NCI-H2196 (cell line): ENCODE data around the gene ATF2.
A peak's percentile ranks its signal among the peaks of the same experiment; 100 is the strongest.
"Not testable (repeated sequence)": the region's sequence is repeated elsewhere in the genome, so short reads cannot be mapped to it uniquely, and the experiment has no call there.

Source experiments
- DNase-seq: peaks from one replicate; lab custom pipeline; 2025; ENCODE audit not compliant: unreplicated experiment; lab: John Stamatoyannopoulos, UW

ATF2 gene

DNA sequence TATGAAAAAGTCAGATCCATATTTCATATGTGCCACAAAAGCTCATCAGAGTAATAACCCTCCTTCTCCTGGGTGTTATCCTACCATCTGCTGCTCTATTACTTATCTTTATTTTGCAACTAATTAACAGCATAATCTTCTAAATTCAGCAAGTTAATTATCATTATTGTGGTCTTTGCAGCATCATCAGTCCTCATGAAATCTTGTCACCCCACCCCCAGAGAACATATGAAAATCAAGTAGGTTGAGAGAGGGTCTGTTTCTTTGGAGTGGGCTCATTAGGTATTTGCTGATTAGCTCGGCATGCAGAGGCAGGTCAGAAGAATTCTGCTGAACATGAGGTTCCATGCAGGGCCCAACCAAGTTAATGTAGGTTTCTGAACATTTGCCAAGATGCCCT, 64.8 kb downstream of the ATF2 start:
- no peak for DNase-seq

DNA sequence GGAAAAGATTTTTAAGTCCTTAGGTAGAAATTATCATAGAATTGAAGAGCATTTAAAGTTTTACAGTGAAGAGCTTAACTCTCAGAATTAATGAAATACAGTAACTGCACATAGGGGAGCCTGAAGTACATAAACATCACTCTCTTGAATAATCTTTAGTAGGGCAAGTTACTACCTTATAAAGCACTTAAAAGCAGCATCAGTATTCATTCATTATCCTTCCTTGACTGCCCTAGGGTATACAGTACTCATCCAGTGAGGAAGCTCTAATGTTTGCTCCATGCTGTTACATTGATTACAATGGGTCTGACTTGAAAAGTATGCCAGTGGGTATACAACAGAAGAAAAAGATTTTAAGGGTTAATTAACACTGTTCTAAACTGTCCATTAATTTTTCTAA, 66.5 kb downstream of the ATF2 start:
- no peak for DNase-seq

DNA sequence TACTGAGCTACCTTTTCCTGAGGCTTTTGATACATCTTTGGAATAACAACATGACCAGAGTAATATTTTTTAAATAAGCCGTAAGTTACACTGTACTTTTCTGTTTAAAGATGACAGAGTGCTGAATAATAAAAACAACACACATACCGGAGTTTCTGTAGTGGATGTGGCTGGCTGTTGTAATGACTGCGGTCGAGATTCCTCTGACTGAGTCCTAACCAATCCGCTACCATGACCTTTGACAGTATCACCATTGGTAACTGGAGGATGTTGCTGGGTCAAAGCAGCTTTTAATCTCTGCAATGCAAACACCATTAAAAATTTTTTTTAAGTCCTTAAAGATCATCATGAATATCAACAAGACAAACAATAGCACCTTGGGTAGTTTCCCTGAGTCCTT, 70.7 kb downstream of the ATF2 start:
- no peak for DNase-seq

DNA sequence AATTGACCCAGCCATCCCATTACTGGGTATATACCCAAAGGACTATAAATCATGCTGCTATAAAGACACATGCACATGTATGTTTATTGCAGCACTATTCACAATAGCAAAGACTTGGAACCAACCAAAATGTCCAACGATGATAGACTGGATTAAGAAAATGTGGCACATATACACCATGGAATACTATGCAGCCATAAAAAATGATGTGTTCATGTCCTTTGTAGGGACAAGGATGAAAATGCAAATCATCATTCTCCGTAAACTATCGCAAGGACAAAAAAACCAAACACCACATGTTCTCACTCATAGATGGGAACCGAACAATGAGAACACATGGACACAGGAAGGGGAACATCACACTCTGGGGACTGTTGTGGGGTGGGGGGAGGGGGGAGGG, 83.9 kb downstream of the ATF2 start:
- DNase-seq, result not testable (repeated sequence)

DNA sequence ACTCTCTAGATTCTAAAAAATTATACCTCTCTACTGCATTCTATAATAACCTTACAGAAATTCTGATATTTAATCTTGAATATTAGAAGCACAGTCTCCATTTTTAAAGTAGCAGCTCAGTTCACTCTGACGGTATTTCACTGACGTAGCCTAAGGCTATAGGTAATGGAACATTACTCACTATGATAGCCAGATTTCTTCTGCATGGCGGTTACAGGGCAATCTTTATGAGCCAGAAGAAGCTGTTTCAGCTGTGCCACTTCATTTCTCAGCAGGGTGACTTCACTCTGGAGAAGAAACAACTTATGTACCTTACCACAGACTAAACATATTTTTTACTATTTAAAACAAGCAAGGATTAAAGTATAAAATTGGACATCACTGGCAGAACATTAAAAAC, 87.5 kb downstream of the ATF2 start:
- DNase-seq, result no peak

DNA sequence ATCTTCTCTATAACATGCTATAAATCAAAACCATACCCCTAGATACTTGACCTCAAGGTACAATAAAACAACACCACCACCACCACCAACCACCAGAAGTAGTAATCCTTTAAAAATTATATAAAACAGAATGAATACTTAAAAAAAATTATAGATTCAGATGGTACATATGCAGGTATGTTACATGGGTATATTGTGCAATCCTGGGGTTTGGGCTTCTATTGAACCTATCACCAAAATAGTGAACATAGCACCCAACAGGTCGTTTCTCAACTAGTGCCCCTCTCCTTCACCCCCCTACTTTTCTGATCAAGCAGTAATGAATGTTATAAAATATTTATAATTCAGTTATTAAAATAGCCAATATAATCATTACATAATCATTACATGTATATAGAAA, 91.7 kb downstream of the ATF2 start:
- DNase-seq, result no peak

DNA sequence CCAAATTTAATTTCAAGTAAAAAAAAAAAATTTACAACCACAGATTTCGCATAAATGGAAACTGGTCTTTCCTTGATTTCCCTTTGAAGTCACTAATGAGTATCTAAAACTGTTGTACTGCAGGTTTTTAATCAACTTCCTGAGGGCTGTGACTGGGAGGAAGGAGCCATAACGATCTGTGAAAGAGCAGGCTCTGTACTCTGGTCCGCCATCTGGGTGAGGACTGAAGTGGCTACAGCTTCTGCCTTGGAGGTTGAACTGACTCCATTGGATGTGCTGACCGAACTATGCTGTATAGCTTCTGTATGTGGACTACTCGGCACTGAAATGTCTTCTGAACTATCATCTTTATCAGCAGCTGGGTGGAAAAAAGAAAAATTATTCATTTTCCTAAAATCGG, 93.5 kb downstream of the ATF2 start:
- DNase-seq, result no peak

DNA sequence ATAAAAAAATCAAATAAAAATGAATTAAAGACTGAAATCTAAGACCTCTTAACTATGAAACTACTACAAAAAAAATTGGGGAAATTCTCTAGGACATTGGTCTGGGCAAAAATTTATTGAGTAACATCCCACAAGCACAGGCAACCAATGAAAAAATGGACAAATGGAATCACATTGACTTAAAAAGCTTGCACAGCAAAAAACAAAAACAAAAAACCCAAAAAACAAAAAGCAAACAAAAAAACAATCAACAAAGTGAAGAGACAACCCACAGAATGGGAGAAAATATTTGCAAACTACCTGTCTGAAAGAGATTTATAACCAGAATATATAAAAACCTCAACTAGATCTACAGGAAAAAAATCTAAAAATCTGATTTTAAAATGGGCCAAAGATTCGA, 99.5 kb downstream of the ATF2 start:
- DNase-seq, result no peak

DNA sequence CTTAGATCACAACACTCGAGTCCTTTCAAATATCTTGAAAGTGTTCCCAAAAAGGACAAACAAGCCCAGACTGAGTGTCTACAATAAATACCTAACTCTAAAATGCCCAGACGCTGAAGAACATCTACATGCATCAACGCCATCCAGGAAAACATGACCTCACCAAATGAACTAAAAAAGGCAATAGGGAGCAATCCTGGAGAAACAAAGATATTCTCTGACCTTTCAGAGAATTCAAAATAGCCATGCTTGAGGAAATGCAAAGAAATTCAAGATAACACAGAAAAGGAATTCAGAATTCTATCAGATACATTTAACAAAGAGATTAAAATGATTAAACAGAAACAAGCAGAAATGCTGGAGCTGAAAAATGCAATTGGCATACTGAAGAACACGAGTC, 101.6 kb downstream of the ATF2 start:
- DNase-seq, result no peak

DNA sequence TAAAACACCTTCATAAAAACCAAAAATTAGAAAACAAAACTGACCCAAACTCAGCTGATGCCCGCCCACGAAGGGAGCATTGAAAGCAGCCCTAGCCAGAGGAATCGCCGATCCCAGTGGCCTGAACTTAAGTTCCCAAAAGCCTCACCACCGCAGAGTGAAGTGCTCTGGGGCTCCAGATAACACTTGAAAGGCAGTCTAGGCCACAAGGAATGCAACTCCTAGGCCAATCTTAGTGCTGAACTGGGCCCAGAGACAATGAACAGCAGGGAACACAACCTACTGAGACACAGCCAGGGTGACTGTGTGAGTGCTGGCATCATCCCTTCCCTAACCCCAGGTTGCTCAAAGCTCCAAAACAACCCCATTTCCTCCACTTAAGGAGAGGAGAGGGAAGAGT, 103.2 kb downstream of the ATF2 start:
- no peak for DNase-seq

DNA sequence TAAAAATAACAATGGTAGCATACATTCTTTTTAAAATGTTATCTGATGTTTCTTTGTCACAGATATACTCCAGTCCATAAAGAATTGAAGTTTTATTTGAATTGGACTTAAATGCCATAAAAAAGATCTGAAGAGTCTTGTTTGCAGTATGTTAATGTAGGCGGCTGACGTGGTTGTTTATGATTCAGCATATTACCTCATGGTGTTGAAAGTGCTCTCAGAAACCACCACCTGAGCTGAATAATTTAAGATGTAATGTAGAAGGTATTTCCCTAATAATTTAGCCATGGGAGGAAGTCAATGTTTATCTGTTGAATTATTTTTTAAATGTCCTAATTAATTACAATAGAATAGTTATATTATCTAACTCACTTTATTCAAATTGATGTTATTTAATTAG, 104.3 kb downstream of the ATF2 start:
- DNase-seq, result no peak

DNA sequence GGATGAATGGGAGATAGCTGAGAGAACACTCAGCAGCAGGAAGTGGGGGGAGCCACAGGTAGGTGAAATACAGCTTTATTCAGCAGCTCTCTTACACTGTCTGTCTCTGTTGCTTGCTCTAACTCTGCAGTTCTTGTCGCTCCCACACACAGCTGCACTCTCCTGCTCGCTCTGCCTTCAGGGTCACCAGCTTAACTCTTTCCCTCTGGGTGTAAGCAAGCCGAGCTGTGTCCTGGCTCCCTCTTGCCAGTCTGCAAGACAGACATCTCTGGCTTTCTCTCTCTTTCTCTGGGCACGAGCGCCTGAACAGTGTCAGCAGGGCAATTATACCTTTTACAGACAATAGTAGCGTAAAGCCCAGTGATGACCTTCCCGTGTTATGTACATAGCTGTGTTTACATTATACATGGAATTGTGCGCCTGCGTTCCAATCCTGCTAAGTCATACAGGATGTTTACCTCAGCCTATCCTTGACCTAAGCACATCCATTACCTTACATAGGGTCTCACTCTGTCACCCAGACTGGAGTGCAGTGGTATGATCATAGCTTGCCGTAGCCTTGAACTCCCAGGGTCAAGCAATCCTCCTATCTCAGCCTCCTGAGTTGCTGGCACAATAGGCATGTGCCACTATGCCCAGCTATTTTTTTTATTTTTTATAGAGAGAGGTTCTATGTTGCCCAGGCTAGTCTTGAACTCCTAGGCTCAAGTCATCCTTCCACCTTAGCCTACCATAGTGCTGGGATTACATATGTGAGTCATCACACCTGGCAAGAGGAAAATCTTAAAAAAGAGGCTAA, 105.0 kb downstream of the ATF2 start:
- DNase-seq, result no peak

DNA sequence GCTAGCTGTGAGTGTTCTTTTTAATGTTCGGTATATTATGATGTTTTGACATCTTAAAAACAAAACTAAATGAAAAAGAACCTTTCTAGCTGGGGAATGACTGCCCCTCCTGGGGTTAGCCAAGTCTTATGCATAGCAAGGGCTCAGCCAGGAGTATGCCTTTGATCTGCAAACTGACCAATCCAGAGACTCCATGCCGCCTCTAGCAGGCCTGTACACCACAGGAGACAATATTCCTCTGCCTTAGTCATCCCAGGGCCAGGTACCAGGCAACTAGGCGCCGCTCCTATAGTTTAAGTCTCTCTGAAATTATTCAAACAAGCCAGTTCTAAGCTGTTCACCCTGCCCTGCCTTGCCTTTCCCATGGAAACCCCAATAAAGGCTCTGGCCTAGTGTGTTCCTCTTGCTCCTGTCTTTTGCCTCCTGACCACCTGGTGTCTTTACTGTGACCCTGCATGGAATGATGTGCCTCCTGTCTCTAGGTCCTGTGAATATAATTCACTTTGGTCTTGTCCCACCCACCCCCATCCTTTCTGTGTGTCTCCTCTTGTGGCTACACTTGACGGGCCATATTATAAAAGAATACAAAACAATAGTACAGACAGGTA, 110.8 kb downstream of the ATF2 start:
- DNase-seq, result no peak

DNA sequence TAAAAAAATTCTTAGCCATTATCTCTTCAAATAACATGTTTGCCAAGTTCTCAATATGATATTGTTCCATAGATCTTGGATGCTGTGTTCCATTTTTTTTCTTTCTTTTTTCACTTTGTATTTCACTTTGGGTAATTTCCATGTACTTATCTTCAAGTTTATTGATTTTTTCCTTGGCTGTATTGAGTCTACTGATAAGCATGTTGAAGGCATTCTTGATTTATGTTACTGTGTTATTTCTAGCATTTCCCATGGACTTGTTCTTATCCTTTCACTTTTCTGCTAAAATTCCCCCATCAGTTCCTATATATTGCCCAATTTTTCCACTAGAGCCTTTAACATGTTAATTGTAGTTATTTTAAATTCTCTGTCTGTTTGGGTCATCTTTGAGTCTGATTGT, 112.0 kb downstream of the ATF2 start:
- DNase-seq, result no peak

DNA sequence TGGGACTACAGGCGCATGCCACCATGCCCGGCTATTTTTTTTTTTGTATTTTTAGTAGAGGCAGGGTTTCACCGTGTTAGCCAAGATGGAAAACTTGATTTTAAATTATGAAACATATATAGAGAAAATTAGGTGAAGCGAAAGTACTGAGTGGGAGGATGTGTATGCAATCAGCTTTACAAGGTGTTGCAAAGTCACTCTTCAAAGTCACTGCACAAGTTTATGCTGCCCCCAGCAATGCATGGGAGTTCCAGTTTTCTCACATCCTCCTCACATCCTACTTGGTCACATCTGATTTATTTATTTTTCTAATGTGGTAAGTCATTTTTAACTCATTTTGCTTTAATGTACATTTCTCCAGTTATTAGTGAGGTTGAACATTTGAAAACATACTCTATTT, 113.7 kb downstream of the ATF2 start:
- DNase-seq, result no peak

DNA sequence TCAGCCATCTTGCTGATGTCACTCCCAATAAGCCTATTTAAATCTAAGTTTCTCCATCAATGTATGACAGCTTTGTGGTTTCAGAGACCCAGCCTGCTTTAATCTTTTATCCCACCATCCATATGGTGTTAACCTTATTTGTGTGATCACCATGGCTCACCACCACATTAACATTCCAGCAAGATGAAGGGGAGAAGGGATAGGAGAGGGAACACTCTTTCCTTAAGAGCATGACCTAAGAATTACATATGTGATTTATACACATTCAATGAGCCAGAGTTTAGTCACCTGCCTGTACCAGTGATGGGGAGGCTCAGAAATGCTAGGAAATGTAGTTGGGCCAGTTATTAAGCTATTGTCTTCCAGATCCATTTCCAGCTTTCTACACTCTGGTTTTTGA, 118.3 kb downstream of the ATF2 start:
- DNase-seq, result no peak

DNA sequence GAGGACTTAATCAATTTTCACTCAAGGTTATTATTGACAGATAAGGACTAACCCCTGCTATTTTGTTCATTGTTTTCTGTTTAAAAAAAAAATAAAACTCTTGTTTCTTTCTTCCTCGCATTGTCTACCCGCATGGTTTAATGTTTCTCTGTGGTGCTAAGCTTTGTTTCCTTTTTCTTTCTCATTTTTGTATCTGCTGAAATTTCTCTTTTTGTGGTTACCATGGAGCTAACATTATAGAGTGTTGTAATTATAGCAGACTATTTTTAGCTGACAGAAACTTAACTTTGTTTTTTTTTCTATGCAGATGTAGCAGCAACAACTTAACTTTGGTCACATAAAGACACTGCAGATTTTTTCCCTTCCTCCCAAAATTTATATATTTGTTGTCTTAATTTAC, 119.7 kb downstream of the ATF2 start:
- DNase-seq, result no peak

DNA sequence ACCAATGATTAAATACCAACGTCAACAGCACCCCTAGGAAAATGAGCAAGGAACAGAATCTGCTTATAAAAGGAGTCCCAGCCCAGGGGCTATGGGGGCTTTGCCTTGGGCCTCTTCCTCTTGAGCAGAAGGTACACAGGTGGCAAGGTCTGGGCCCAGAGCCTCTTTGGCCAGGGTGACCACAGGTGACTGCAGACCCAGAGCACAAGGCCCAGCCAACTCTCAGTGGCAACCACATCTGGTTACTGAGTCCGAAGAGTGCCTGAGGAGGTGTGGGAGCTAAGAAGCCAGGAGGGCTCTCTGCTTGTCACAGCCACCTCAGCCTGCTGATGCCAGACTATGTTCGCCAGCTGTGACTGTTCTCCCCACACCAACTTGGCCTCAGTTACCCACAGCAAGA, 128.5 kb downstream of the ATF2 start:
- DNase-seq, result no peak

DNA sequence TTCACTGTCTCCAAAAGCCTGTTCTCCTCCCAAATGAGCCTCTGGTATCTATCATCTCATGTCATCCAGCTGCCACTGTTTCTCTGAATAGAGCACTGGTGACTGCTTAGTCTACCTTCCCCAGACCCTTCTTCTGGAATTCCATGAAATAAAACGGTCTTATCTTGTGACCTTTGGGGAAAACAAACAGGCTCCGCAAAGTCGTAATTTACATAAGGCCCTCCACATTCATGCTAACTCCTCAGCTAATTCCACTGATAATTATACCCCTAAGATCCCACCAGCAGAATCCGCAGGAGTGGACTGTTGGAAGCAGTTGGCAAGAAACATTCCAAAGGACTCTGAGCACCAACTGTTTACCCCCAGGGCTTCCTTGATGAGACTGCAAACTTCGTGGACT, 129.0 kb downstream of the ATF2 start:
- DNase-seq, result no peak

DNA sequence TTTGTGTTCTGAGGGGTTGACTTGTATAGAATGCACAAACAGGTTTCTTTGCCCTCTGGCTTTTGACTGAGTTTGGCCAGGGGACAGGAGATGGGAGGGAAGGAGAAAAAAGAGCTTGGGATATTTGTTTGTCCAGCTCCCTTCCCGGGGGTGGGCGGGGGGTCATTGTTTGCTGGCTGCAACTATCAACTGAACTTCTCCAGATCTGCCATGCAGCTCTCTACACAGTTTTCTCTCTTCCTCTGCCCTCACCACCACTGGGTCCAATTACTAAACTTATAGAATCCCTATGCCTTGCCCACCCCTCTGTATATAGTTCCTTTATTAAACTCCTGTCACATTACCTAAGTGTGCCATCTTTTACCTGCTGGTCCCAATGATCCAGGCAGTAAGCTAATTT, 130.1 kb downstream of the ATF2 start:
- no peak for DNase-seq

DNA sequence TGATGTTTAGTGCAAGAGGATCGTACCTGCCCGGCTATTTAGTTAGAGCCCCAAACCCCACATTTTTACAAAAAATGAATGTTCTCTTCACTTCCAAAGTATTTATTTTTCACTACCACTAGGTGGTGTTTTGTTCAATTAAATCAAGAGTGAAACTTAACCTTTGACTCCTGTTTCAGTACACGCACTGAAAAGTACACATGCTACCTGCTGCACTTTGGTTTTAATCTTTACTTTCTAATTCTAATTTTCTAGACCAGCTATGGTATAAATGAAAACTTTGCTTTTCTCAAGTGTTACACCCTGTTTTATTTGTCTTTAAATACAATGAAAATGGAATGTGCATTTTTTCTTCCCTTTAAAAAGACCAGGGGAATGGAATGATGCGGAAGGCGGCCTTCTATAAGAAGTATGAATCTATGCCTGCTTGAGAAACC, 131.4 kb downstream of the ATF2 start:
- DNase-seq, result peak; percentile 31

DNA sequence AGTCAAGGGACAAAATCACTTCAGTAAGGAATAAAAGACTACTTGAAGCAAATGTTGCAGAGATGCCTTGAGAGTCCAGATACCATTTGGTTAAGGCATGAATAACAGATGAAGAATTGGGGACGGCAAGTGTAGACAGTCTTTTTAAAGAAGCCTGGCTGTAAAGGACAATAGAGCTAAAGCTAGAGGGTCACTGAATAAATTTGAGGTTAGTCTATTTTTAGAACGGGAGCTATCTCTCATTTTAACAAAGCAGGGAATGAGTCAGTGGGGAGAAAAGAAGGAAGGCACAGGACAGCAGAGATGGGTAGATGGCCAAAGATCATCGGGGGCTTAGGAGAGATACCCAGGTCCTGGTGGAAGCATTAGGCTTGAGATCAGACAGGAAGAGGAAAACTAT, 132.2 kb downstream of the ATF2 start:
- no peak for DNase-seq

DNA sequence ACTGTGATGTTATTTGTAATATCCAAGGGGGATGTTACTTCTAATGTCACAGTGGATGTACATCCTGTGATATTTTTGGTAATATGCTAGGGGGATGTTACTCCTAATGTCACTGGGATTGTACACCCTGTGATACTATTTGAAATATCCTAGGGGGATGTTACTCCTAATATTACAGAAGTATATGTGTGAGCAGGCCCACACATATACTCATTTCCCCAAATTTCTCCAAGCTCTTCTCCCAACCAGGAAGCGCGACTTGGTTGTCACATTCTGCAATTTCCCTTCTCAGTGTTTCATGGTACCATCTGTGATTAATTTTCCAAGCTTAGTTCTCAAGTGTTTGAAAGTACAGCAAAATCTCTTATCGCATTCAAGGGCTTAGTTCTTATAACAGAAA, 133.3 kb downstream of the ATF2 start:
- no peak for DNase-seq
